NCI-H82 (cell line): ENCODE data around the gene ST8SIA3.
A peak's percentile ranks its signal among the peaks of the same experiment; 100 is the strongest.

Source experiments
- DNase-seq: peaks from one replicate; lab custom pipeline; 2025; lab: John Stamatoyannopoulos, UW

The ST8SIA3 gene, protein sequence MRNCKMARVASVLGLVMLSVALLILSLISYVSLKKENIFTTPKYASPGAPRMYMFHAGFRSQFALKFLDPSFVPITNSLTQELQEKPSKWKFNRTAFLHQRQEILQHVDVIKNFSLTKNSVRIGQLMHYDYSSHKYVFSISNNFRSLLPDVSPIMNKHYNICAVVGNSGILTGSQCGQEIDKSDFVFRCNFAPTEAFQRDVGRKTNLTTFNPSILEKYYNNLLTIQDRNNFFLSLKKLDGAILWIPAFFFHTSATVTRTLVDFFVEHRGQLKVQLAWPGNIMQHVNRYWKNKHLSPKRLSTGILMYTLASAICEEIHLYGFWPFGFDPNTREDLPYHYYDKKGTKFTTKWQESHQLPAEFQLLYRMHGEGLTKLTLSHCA

DNA sequence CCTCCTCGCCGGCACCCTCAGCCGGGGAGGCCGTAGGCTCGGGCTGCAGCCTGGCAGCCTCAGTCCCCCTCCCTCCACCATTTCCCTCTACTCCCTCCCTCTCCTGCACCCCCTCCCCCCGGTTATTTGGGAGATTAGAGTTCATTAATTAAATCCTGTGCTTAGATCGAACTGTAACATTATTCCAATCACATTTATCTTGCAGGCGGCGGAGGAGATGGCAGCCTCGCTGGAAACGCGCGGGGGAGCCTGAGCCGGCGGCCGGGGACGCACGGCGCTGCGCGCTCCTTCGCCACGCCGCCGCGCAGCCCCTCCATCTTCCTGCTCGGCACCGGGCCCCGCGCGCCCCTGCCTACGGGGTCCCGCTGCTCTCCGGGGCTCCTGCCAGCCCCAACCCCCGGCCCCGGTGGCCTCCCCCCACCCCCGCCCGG is at the start of gene ST8SIA3:
Gene ST8SIA3, plus strand, starts transcription at position 287 of the 431 bp plus-strand sequence. CDS start 290 bp downstream, outside the sequence.
- peak; percentile 84 for DNase-seq

DNA sequence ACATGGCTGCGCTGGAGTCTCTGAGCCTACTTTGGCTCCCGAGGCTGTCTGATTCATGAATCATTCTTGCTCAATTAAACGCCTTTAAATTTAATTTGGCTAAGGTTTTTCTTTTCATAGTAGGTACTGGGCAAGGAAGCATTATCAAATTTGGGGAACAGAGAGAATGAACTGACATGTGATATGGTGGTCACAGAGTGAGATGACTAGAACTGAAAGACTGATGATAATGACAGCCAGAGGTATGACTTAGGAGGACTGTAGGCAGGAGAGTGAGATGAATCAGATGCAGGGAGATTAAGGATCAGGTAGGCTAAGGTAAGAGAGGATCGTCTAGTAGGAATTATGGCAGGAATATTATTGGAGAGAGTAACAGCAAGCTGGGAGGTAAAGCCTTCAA is 40.9 kb upstream of the ST8SIA3 start:
- no peak for DNase-seq

DNA sequence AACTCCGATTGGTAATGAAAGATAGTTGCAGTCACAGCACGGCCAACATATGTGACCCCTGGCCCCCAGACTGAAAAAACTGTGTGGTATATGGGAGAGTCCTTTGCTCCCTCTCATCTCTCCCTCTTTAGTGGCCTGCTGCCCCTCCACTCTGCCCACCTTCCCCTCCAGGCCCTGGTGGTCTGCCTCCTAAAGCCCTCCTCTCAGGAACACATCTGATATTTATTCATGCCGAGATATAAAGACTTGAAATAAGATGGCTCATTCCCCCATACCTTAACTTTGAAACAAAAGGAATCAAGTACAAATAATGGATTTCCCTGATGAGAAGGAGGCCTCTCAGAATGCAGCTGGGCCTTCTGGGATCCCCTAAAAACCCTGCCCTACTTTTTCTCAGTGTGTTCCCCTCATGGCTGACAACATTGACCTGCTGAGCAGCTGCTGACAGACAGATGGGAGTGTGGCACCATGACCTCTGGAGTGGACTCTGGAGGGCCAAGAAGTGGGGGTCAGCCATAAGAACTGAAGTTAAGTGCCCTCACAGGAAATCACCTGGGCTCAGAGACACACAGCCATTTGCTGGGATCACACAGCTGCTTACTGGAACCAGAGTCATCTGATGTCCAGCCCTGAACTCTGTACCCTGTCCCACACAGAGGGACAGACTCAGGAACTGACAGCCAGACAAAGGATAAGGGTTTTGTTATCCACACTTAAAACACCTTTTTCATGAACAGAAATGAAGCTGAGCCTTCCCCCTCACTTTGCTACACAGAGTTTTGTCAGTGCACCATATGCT is 39.8 kb upstream of the ST8SIA3 start:
- no peak for DNase-seq

DNA sequence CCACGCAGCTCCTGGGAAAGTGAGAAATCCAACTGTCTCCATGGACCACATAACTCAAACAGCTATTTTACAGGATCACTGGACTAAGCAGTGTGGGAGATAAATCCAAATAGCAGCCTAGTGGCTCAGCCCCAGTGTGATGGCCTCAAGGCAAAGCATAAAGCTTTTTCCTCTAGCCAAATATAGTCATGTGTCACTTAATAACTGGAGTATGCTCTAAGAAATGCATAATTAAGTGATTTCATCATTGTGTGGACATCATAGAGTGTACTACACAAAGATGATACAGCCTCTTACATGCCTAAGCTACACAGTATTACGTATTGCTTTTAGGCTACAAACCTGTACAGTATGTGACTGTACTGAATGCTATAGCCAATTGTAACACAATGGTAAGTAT is 31.8 kb upstream of the ST8SIA3 start:
- no peak for DNase-seq

DNA sequence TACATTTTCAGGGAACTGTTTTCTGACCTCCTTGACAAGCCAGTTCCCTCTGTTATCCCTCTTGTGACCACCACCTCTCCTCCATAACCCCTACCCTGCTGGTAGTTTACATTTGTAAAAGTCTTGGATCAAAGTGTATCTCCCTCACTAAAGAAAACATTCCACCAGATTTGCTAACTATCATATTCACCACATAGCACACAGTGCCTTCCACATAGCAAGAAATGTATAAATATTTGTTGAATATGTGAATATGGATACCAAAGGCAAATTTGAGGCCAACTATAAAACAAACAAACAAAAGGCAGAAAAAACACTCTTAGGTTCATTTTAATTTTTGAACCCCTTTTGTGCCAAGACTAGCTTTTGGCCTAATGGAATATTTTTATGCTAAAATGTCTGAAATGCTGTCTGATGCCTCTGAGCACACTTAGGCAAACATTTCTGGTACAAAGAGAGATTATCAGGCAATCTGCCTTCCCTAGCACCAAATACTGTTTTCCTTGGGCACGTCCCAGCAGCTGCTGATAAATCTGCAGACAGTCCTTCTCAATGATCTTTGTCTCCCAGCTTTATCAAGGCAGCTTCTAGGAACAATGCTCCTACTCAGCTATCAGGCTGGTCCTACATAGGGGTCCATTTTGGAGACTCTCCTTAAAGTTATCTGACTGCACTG is 26.7 kb upstream of the ST8SIA3 start:
- no peak for DNase-seq

DNA sequence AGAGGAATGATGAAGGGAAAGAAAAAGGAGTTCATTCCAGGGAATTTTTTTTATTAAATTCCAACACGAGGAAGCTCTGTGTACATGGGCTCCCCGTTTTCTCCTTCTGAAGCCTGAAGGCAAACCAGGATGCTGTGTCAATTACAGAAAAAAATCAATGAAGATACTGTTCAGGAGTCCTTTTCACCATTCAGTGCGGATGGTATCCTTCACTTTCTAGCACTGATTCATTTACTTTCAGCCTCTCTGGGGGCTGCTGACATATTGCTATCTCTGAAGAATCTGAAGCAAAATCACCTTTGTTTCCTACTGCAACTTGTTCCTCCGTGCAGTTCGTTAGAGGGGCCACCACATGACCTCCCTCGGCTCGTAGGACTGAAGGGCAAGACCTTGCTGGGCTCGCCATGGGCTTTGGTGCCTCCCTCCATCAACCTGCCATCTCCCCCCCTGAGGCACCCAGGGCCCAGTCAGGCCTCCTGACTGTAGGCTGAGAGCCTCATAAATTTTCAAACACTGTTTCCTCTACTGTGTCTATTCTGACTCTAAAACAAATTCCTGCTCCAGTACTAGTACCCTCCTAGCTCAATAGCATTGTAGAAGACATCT is 25.5 kb upstream of the ST8SIA3 start:
- DNase-seq = no peak

DNA sequence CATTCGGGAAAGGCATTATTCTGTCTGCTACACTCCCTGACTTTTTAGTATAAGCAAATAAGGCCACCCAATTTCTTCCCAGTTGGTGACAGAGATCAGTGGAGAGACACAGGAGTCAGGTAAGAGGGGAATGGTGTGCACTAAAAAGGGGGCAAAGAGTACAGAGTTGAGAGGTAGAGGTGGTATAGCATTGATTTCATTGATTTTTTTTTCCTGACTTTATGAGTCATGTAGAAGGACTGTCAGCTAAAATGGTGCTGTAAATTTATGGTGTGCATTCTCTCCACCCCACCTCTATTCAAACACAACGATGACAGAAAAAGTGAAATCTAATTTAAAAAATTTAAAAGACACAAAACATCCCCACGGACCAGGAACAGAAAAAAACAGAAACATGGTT is 23.7 kb upstream of the ST8SIA3 start:
- DNase-seq = no peak

DNA sequence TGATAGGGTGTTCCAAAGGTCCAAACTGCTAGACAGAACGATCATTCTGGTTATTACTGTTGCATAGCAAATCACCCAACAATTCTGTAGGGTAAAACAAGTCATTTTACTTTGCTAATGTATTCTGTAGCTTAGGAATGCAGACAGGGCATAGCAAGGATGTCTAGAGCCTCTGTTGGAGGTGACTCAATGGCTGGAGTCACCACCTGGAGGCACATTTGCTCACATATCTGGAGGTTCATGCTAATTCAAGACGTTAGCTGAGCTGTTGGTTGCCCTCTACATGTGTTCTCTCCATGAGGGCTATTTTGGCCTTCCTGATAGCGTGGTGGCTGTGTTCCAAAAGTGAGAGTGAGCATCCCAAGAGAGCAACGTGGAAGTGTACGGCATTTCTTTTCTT is 22.5 kb upstream of the ST8SIA3 start:
- no peak for DNase-seq

DNA sequence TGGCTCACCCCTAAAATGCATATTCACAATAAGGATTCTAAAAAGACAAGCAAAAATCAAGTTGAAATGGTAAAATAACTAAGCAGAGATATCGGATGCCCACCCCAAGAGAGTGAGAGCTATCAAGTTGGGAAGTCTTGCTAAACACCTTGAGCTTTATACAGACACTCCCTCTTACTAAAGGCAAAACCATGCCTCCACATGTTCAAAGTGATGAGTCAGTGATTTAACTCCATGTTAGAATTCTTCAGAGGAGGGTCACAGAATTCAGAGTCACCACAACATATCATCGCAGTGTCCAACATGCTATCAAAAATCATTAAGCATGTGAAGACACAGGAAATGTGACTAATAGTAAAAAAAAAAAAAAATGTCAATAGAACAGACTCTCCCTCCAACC is 20.6 kb upstream of the ST8SIA3 start:
- DNase-seq = no peak

DNA sequence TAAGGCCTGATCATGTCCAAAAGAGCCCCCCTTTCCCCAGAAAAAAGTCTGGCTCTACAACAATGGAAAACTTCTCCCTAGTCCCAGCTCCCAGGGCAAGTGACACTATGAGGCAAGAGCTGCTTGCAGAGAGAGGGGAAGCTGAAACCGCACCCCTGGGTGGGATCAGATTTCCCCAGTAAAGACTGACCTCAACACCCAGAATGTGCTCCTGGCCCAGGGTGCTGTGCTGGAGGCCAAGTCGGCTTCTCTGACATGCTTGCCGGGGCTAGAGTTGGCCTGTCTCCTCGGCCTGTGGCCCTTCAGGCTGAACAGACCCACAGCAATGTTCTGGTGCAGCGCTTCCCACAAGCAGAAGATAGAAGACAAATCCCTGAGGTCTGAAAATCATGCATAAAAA is 18.4 kb upstream of the ST8SIA3 start:
- DNase-seq = no peak

DNA sequence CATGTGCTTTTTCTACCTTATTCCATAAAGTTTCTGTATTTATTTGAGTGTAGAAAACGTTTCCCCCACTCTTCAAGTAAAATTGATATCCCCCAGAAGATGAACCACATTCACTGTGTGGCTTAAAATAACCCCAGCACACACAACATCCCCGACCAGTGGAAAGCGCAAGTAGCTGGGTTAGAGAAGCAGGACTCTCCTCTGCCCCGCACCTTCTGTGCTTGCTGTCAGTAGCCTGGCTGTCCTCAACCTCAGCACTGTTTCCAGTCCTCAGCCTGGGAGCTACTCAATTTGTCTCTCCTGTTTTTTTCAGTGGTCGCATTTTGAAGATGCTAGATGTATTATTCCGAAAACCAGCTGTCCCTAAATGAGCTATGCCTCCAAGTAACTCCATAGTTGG is 18.0 kb upstream of the ST8SIA3 start:
- no peak for DNase-seq

DNA sequence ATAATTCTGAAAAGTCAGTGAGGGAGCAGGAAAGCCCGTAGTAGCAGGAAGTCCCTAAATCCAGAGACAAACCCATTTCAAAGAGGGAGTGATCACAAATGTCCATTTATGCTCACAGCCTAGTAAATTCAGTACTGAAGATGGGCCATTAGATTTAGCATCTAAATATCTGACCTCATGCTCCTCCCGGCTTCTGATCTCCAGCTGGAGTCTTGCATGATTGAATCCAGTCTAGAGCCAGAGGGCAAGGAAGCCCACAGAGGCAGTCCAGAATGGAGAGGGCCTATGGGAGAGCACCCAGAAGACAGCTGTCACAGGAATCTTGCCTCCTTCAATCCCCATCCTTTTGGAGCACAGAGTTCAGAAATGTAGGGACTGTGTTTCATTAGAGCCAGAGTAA is 16.0 kb upstream of the ST8SIA3 start:
- DNase-seq = no peak

DNA sequence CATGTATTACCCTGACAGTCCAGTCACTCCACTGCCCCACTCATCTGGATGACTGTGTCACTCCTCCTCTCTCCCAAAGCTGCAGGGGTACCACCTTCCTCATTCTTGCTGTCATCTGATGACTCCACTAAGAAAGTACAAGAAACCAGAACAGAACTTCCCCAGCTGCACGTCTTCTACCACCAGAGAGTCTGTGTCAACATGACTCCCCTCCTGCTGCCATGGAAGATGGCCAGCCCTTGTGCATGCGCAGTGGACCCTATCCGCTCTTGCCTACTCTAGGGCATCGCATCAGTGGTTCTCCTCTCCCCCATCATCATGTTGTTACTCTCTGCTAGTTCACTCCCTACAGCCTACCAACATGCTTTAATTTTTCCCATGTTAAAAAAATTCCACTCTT is 14.5 kb upstream of the ST8SIA3 start:
- DNase-seq = no peak

DNA sequence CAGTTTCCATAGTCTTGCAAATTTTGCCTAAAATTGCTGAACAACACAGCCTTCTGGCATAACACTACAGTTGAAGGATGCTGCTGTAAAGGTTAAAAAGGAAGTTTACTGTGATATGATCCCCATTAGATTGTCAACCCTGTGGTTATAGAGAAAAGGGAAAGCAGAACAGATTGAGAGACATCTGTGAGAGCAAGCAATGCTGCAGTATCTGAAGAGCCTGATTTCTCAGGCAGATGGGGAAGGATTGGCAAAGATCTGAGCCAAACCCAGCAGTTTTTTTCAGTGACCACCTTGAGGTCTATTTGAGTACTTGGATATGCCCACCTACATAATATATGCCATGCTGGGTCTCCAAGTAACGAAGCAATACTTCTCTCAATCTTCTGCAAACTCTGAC is 8.5 kb upstream of the ST8SIA3 start:
- no peak for DNase-seq

DNA sequence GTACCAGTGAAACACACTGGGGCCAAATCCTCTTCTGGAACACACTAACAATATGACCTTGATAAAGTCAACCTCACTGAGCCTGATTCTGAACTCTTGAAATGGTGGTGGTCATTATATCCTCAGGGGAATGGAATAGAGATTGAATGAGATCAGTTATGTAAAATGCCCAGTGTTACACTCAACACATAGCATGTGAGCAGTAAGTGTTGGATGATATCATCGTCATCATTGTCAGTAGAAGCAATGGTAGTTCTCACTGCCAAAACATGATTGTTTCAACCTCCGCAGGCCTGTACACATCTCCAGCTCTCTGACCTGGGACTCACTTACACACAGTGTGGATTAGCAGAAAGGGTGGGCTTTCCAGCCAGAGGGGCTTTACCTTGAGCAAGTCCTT is 5.5 kb upstream of the ST8SIA3 start:
- DNase-seq = no peak

DNA sequence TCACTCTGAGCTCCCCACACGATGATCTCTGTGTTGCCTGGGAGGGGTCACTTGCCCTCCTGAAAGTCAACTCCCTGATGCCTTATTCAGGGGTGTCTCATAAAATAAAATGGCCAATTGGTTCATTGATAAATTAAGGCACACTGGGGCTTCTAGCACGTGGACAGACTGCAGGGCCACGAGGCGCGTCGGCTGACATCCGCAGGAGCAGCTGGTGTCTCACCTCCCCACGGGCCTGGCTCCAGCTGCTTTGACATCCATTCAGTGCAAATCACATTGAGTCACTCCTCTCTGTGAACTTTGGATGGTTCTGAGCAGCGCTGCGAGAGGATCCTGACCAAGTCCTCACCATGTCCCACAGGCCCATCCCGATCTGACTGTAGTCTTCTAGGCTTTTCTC is 4.6 kb upstream of the ST8SIA3 start:
- DNase-seq = no peak

DNA sequence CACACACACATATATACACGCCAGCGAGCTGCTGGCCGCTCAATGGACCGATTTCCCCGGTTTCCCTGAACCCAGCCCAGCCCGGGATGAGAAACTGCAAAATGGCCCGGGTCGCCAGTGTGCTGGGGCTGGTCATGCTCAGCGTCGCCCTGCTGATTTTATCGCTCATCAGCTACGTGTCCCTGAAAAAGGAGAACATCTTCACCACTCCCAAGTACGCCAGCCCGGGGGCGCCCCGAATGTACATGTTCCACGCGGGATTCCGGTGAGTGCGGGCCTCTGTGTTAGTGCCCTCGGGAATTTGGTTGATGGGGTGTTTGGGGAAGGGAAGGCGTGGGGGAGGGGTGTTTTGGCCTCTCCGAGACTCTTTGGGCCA is 392 bp downstream of the ST8SIA3 start:
- DNase-seq = peak; percentile 52

DNA sequence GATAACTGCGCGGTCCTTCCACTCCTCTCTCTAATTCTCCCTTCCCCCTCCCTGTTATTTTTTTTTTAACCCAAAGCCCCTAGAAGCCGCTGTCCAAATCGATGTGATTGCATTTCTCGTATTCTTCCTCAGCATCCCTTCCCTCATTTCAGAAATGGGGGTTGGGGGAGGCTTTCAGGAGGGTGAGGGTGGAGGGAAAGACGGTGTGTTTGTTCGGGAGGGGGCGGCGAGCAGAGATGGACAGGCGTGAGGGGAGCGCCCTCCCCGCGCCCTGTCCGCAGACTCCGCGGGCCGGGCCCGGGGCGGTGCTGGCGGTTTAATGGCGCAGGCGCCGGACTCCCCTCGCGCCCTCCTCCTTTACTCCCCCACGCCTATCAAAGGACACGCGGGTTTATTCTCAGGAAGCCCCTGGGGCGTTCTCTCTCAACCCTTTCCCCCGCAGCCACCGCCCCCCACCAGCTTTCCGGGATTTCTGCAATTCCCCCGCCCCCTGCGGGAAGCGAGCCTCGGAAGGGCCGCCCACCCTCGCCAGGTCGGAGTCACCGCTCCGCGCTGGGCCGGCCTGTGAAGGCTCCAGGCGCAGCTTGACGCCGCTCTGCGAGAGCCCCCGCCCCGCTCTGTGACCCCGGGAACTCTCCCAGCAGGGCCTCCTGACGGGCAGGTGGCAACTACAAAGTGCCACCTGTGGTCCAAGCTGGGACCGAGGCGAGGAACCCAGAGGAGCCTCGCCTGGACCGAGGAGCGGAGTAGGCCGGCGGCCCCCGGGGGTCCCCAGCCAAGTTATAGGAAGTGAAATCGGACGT is 981 bp downstream of the ST8SIA3 start:
- DNase-seq = peak; percentile 61

DNA sequence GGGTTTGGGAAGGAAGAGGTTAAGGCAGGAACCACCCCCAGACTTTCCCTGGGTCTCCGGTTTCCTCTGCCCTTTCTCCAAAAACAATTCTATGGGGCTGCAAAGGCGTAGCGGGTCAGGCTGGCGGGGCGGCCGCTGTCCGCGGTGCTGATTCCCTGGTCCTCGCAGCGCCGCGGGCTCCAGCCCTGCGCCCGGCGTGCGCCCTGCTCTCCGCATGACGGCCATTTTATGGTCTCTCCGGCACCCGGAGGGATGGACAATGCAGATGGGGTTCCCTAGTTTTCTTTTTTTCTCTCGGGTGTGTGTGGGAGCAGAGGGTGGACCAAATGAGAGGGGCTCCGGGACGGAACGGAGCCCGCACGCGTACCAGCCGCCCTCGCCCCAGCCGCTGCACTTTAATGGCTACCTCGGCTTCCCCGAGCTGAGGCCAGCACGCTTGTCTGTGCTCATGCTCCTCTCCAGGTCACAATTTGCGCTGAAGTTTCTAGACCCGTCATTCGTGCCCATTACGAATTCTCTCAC is 1.6 kb downstream of the ST8SIA3 start:
- no peak for DNase-seq

DNA sequence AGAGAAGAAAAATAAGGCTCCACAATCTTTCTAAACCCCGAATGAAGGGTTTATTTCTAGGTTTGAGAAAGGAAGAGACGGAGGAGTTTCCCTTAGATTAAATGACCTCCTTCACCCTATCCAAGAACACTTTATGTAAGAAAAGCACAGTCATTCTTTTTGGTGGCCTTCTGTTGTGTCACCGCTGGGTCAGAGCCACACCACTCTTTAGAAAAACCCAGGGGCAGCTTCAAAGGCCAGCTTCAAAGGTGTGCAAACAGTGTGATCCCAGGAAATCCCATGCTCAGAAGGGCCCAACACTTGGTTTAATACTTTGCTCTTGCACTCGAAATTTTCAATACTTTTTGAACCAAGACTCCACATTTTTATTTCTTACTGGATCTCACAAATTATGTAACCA is 7.1 kb downstream of the ST8SIA3 start:
- no peak for DNase-seq

DNA sequence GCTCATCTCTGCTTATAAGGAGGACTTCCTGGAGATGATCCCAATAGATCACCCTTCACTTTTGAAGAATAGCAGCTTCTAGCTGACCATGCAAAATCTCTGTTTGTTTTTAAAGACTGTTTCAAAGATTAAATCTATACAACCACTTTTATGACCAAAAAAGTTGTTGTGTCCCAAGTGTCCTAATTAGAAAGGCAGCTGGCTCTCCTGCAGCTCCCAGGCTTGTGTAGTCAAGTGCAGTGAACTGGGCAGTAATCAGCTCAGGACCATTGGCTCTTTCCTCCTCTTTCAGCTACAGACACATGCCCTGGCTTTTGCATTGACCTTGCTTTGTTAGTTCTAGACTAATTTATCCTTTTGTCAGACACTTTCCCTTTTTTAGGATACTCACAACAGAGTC is 10.4 kb downstream of the ST8SIA3 start:
- no peak for DNase-seq
